ENCODE results near the gene METTL2A. TPM values are rescaled to one million over a fixed set of nuclear protein-coding genes. Genes with fewer than 3 reads are reported as not detected.
"Not testable (repeated sequence)": the region's sequence is repeated elsewhere in the genome, so short reads cannot be mapped to it uniquely, and the experiment has no call there.

METTL2A gene
- 10 to 100 TPM; 25.9 to 31.8 TPM for total RNA-seq

- Mint-ChIP-seq H3K4me3 (peak within 1 kb of the TSS; percentile 83), H3K4me1 (peaks cover 28% of the 10 kb centered on the region), H3K36me3 (ENCODE audit: low read depth) (peaks cover 21% of the 10 kb centered on the region), H3K27ac (peak within 1 kb of the TSS; percentile 93)
- H3K9me3 Mint-ChIP-seq (ENCODE audit: low read depth); POLR2A ChIA-PET; H3K27me3 Mint-ChIP-seq: not testable (repeated sequence)
- ATAC-seq (peak; percentile 94), DNase-seq (peak; percentile 95)
- CTCF ChIA-PET = interaction anchor here (0.7 kb wide), 1 partner anchor 360 kb away, joined by 3 read pairs; no protein-coding TSS in a partner anchor
- intact Hi-C loops (cut with DNase I, micrococcal nuclease) = loop anchor here (1.0 to 10.0 kb wide), 9 partner anchors 53 to 983 kb away; partner anchors contain the start of genes TLK2 (in 2 of the 2), INTS2 (in 1 of the 2), MED13 (in 1 of the 2) and TANC2 (in 1 of the 2)
Measured at GRCh38 chr17:62423647-62424461, at the start of gene METTL2A. Gene METTL2A, plus strand, starts transcription at chr17:62423897. Its CDS starts 6 bp downstream, at chr17:62423903.

GRCh38 chr17:62380253-62380652, 43.4 kb upstream of the METTL2A start, which contains the start of gene EFCAB3:
Gene EFCAB3, plus strand, starts transcription at chr17:62380553. Its CDS starts 2,427 bp downstream, at chr17:62382980.
- peaks cover 8% of the 10 kb centered on the region for H3K27me3 Mint-ChIP-seq
- ATAC-seq (no peak), DNase-seq (no peak)
- ChIA-PET POLR2A (no interaction called here), CTCF (no interaction called here)
- no peaks in the 10 kb centered on the region for H3K36me3 Mint-ChIP-seq (ENCODE audit: low read depth)
- intact Hi-C loops (cut with DNase I, micrococcal nuclease) = no loop called here
- no peaks in the 10 kb centered on the region for H3K4me1 Mint-ChIP-seq
- H3K9me3 Mint-ChIP-seq (ENCODE audit: low read depth) = no peaks in the 10 kb centered on the region
- H3K4me3 Mint-ChIP-seq = no peak within 1 kb of the TSS
- H3K27ac Mint-ChIP-seq = no peak within 1 kb of the TSS

- CTCF ChIA-PET = no interaction called here
Measured at GRCh38 chr17:62381561-62381960, 42.1 kb upstream of the METTL2A start.

GRCh38 chr17:62388856-62389255, 34.8 kb upstream of the METTL2A start:
- Mint-ChIP-seq H3K27ac (no peak overlapping the region), H3K4me3 (no peak overlapping the region), H3K9me3 (ENCODE audit: low read depth) (no peaks in the 10 kb centered on the region), H3K4me1 (no peaks in the 10 kb centered on the region), H3K27me3 (peaks cover 13% of the 10 kb centered on the region), H3K36me3 (ENCODE audit: low read depth) (no peaks in the 10 kb centered on the region)
- DNase-seq = no peak
- ATAC-seq = no peak
- CTCF ChIA-PET = no interaction called here
- POLR2A ChIA-PET = no interaction called here
- intact Hi-C loops (cut with DNase I, micrococcal nuclease) = no loop called here

More at GRCh38 chr17:62381561-62381960, 42.1 kb upstream of the METTL2A start:
- intact Hi-C loops (cut with DNase I, micrococcal nuclease) = no loop called here
- no peak overlapping the region for H3K27ac Mint-ChIP-seq
- DNase-seq (no peak), ATAC-seq (no peak)
- POLR2A ChIA-PET = no interaction called here
- H3K9me3 Mint-ChIP-seq (ENCODE audit: low read depth) = no peaks in the 10 kb centered on the region
- H3K36me3 Mint-ChIP-seq (ENCODE audit: low read depth) = no peaks in the 10 kb centered on the region
- no peaks in the 10 kb centered on the region for H3K4me1 Mint-ChIP-seq
- H3K27me3 Mint-ChIP-seq = peaks cover 5% of the 10 kb centered on the region
- no peak overlapping the region for H3K4me3 Mint-ChIP-seq

GRCh38 chr17:62392908-62393307, 30.8 kb upstream of the METTL2A start:
- Mint-ChIP-seq H3K9me3 (ENCODE audit: low read depth) (no peaks in the 10 kb centered on the region), H3K36me3 (ENCODE audit: low read depth) (no peaks in the 10 kb centered on the region), H3K27ac (no peak overlapping the region), H3K27me3 (peaks cover 7% of the 10 kb centered on the region), H3K4me3 (no peak overlapping the region), H3K4me1 (no peaks in the 10 kb centered on the region)
- ChIA-PET POLR2A (no interaction called here), CTCF (no interaction called here)
- no peak for ATAC-seq
- intact Hi-C loops (cut with DNase I, micrococcal nuclease) = no loop called here
- DNase-seq = no peak

GRCh38 chr17:62398891-62399290, 24.8 kb upstream of the METTL2A start:
- ChIA-PET CTCF (no interaction called here), POLR2A (no interaction called here)
- intact Hi-C loops (cut with DNase I, micrococcal nuclease) = no loop called here
- Mint-ChIP-seq H3K27me3 (peaks cover 15% of the 10 kb centered on the region), H3K27ac (no peak overlapping the region), H3K4me3 (no peak overlapping the region), H3K4me1 (no peaks in the 10 kb centered on the region), H3K36me3 (ENCODE audit: low read depth) (no peaks in the 10 kb centered on the region), H3K9me3 (ENCODE audit: low read depth) (peaks cover 4% of the 10 kb centered on the region)
- ATAC-seq (no peak), DNase-seq (no peak)

- ChIA-PET POLR2A (no interaction called here), CTCF (interaction anchor here (1.1 kb wide), 1 partner anchor 857 kb away, joined by 3 read pairs; no protein-coding TSS in a partner anchor)
- DNase-seq (no peak), ATAC-seq (no peak)
- Mint-ChIP-seq H3K27me3 (peaks cover 19% of the 10 kb centered on the region), H3K9me3 (ENCODE audit: low read depth) (peaks cover 4% of the 10 kb centered on the region), H3K36me3 (ENCODE audit: low read depth) (no peaks in the 10 kb centered on the region), H3K4me1 (no peaks in the 10 kb centered on the region), H3K27ac (no peak overlapping the region), H3K4me3 (no peak overlapping the region)
- intact Hi-C loops (cut with DNase I, micrococcal nuclease) = no loop called here
Measured at GRCh38 chr17:62405451-62405850, 18.2 kb upstream of the METTL2A start.

- H3K36me3 Mint-ChIP-seq (ENCODE audit: low read depth); DNase-seq; H3K9me3 Mint-ChIP-seq (ENCODE audit: low read depth); H3K27ac Mint-ChIP-seq; H3K27me3 Mint-ChIP-seq; ATAC-seq; H3K4me3 Mint-ChIP-seq; H3K4me1 Mint-ChIP-seq; POLR2A ChIA-PET; intact Hi-C loops (cut with DNase I, micrococcal nuclease): not testable (repeated sequence)
- CTCF ChIA-PET = interaction anchor here (0.7 kb wide), 1 partner anchor 1017 kb away, joined by 4 read pairs; no protein-coding TSS in a partner anchor
Measured at GRCh38 chr17:62413090-62413489, 10.6 kb upstream of the METTL2A start.

- DNase-seq; H3K27me3 Mint-ChIP-seq; ATAC-seq; CTCF ChIA-PET; POLR2A ChIA-PET; H3K27ac Mint-ChIP-seq; H3K9me3 Mint-ChIP-seq (ENCODE audit: low read depth); H3K4me3 Mint-ChIP-seq: not testable (repeated sequence)
- Mint-ChIP-seq H3K4me1 (peaks cover 28% of the 10 kb centered on the region), H3K36me3 (ENCODE audit: low read depth) (peaks cover 27% of the 10 kb centered on the region)
- intact Hi-C loops (cut with DNase I, micrococcal nuclease) = loop anchor here in 1 of 2 experiments (10.0 kb wide), 1 partner anchor 361 kb away; the partner anchor contains the start of gene MED13
Measured at GRCh38 chr17:62426214-62426613, 2.5 kb downstream of the METTL2A start.

GRCh38 chr17:62435251-62435650, 11.6 kb downstream of the METTL2A start:
- not testable (repeated sequence) for H3K4me1 Mint-ChIP-seq

GRCh38 chr17:62441181-62441580, 17.5 kb downstream of the METTL2A start:
- H3K4me3 Mint-ChIP-seq; intact Hi-C loops (cut with DNase I, micrococcal nuclease); H3K4me1 Mint-ChIP-seq; H3K27ac Mint-ChIP-seq; POLR2A ChIA-PET; H3K27me3 Mint-ChIP-seq; CTCF ChIA-PET; H3K9me3 Mint-ChIP-seq (ENCODE audit: low read depth); DNase-seq; ATAC-seq: not testable (repeated sequence)
- H3K36me3 Mint-ChIP-seq (ENCODE audit: low read depth) = peaks cover 30% of the 10 kb centered on the region

More at GRCh38 chr17:62435251-62435650, 11.6 kb downstream of the METTL2A start:
- POLR2A ChIA-PET; H3K4me3 Mint-ChIP-seq; CTCF ChIA-PET; H3K9me3 Mint-ChIP-seq (ENCODE audit: low read depth); H3K27me3 Mint-ChIP-seq; H3K27ac Mint-ChIP-seq; ATAC-seq; intact Hi-C loops (cut with DNase I, micrococcal nuclease); DNase-seq: not testable (repeated sequence)
- peaks cover 24% of the 10 kb centered on the region for H3K36me3 Mint-ChIP-seq (ENCODE audit: low read depth)

- intact Hi-C loops (cut with DNase I, micrococcal nuclease) = no loop called here
- no peaks in the 10 kb centered on the region for H3K9me3 Mint-ChIP-seq (ENCODE audit: low read depth)
- POLR2A ChIA-PET = no interaction called here
- H3K36me3 Mint-ChIP-seq (ENCODE audit: low read depth) = peaks cover 37% of the 10 kb centered on the region
- DNase-seq (no peak), ATAC-seq (no peak)
- H3K27me3 Mint-ChIP-seq = no peaks in the 10 kb centered on the region
- H3K4me3 Mint-ChIP-seq = no peak overlapping the region
- CTCF ChIA-PET = no interaction called here
- no peaks in the 10 kb centered on the region for H3K4me1 Mint-ChIP-seq
- H3K27ac Mint-ChIP-seq = no peak overlapping the region
Measured at GRCh38 chr17:62444063-62444462, 20.4 kb downstream of the METTL2A start.

All from activated CD4-positive, alpha-beta T cell treated with anti-CD3 and anti-CD28 coated beads for 36 hours (primary cell).